DMS 273 treated with DMSO at 0.1 percent for 48 hours (cell line): ENCODE data around the gene FAT1.

ENCODE experiments used
- DNase-seq: peaks from one replicate; lab custom pipeline; 2025; lab: John Stamatoyannopoulos, UW

FAT1 gene

GRCh38 chr4:186724058-186724863 lies 605 bp upstream of the FAT1 start:
- no peak for DNase-seq

GRCh38 chr4:186722796-186723291 lies 812 bp downstream of the FAT1 start:
- no peak for DNase-seq

GRCh38 chr4:186719925-186720694 lies 3.5 kb downstream of the FAT1 start:
- no peak for DNase-seq

- no peak for DNase-seq
These were observed 6.1 kb downstream of the FAT1 start for GRCh38 chr4:186717556-186717955.

- no peak for DNase-seq
These were observed 8.6 kb downstream of the FAT1 start for GRCh38 chr4:186715077-186715476.

- DNase-seq, result no peak
These were observed 9.5 kb downstream of the FAT1 start for GRCh38 chr4:186714006-186714675.

GRCh38 chr4:186712690-186713089 lies 11.0 kb downstream of the FAT1 start:
- no peak for DNase-seq

- no peak for DNase-seq
These were observed 13.0 kb downstream of the FAT1 start for GRCh38 chr4:186710521-186711119.

GRCh38 chr4:186709517-186709916 lies 14.1 kb downstream of the FAT1 start:
- DNase-seq, result no peak

GRCh38 chr4:186708554-186708953 lies 15.1 kb downstream of the FAT1 start:
- no peak for DNase-seq

GRCh38 chr4:186707996-186708395 lies 15.7 kb downstream of the FAT1 start:
- no peak for DNase-seq

- DNase-seq, result no peak
These were observed 16.1 kb downstream of the FAT1 start for GRCh38 chr4:186707574-186707973.

- no peak for DNase-seq
These were observed 19.6 kb downstream of the FAT1 start for GRCh38 chr4:186704057-186704456.

- no peak for DNase-seq
These were observed 20.1 kb downstream of the FAT1 start for GRCh38 chr4:186703510-186703909.

- DNase-seq, result no peak
These were observed 20.7 kb downstream of the FAT1 start for GRCh38 chr4:186702940-186703339.

- no peak for DNase-seq
These were observed 21.4 kb downstream of the FAT1 start for GRCh38 chr4:186702297-186702696.

- DNase-seq, result no peak
These were observed 21.9 kb downstream of the FAT1 start for GRCh38 chr4:186701788-186702187.

- DNase-seq, result no peak
These were observed 22.4 kb downstream of the FAT1 start for GRCh38 chr4:186701273-186701672.

- DNase-seq, result no peak
These were observed 22.9 kb downstream of the FAT1 start for GRCh38 chr4:186700746-186701145.

GRCh38 chr4:186699881-186700397 lies 23.7 kb downstream of the FAT1 start:
- no peak for DNase-seq

- no peak for DNase-seq
These were observed 24.4 kb downstream of the FAT1 start for GRCh38 chr4:186699298-186699697.

GRCh38 chr4:186698525-186698924 lies 25.1 kb downstream of the FAT1 start:
- no peak for DNase-seq
